K562 (cell line): ENCODE data around the gene ZNF778.

Experiments used
- CHD4 ChIP-seq: fragments of 200-600 bp; sonication (generic); IDR thresholded peaks from 3 replicates; pipeline ENCODE4 v1.6.1; 2012; ENCODE audit warnings: low read depth, mild to moderate bottlenecking, mixed read lengths, low read length, inconsistent platforms; ENCODE audit not compliant: insufficient read depth, insufficient replicate concordance, poor library complexity, severe bottlenecking
- CREB3 ChIP-seq: fragments of 450-650 bp; conservative IDR thresholded peaks from 2 replicates; pipeline ENCODE4 v1.6.1; 2016; ENCODE audit warnings: missing genetic modification characterization, low read depth, mild to moderate bottlenecking, missing compliant biosample characterization, moderate library complexity
- EP300 ChIP-seq: IDR thresholded peaks from 2 replicates; pipeline ENCODE4 v1.6.1; 2012; ENCODE audit warnings: low read length, improper control_type of control experiment
- FOXP1 ChIP-seq: sonication (generic); formaldehyde crosslinking; IDR thresholded peaks from 2 replicates; pipeline ENCODE4 v1.8.0; 2022; ENCODE audit warnings: mild to moderate bottlenecking, missing genetic modification reagents
- GABPB2 ChIP-seq: fragments of 250-450 bp; sonication (Bioruptor Pico); conservative IDR thresholded peaks from 2 replicates; pipeline ENCODE4 v1.5.1; 2021; ENCODE audit warnings: mild to moderate bottlenecking
- HMGXB4 ChIP-seq: sonication (generic); formaldehyde crosslinking; IDR thresholded peaks from 2 replicates; pipeline ENCODE4 v1.8.1; 2023; ENCODE audit warnings: mild to moderate bottlenecking, missing genetic modification reagents
- NCOR1 ChIP-seq: fragments of 450-650 bp; IDR thresholded peaks from 2 replicates; pipeline ENCODE4 v1.6.1; 2016; ENCODE audit warnings: mild to moderate bottlenecking, moderate library complexity
- POLR2A ChIP-seq: fragments of 450-650 bp; conservative IDR thresholded peaks from 2 replicates; pipeline ENCODE4 v1.6.1; 2016
- POLR2AphosphoS2 ChIP-seq: IDR thresholded peaks from 2 replicates; pipeline ENCODE4 v1.6.1; 2012; ENCODE audit warnings: low read length, improper control_type of control experiment
- STAT5B ChIP-seq: fragments of 250-450 bp; sonication (Bioruptor Pico); IDR thresholded peaks from 2 replicates; pipeline ENCODE4 v1.8.0; 2021; ENCODE audit warnings: mild to moderate bottlenecking, inconsistent platforms
- ZNF121 ChIP-seq: sonication (generic); formaldehyde crosslinking; conservative IDR thresholded peaks from 2 replicates; pipeline ENCODE4 v1.8.0; 2022; ENCODE audit warnings: missing genetic modification reagents
- ZNF212 ChIP-seq: fragments of 450-650 bp; formaldehyde crosslinking; IDR thresholded peaks from 2 replicates; pipeline ENCODE4 v1.4.0; 2020; ENCODE audit warnings: mild to moderate bottlenecking

GRCh38 chr16:89171216-89172170 lies 46.0 kb upstream of the ZNF778 start, which contains the start of gene CDH15:
- no peak for TF ChIP-seq HMGXB4 (CRISPR knock-in tag)
- no peak for TF ChIP-seq CREB3 (tag)
- no peak for TF ChIP-seq ZNF121
- TF ChIP-seq STAT5B (CRISPR knock-in tag), result no peak
- TF ChIP-seq EP300, result no peak
- TF ChIP-seq POLR2AphosphoS2, result no peak
- TF ChIP-seq GABPB2 (CRISPR knock-in tag), result no peak
- TF ChIP-seq FOXP1 (CRISPR knock-in tag), result no peak
- TF ChIP-seq NCOR1, result no peak
- TF ChIP-seq POLR2A, result no peak
- TF ChIP-seq CHD4, result no peak
- no peak for TF ChIP-seq ZNF212 (CRISPR knock-in tag)
